Measurements from ENCODE around the gene RTL5. TPM values are rescaled to one million over a fixed set of nuclear protein-coding genes. Genes with fewer than 3 reads are reported as not detected.

The RTL5 gene
- polyA plus RNA-seq, 1 donor, result 6.9 TPM

DNA sequence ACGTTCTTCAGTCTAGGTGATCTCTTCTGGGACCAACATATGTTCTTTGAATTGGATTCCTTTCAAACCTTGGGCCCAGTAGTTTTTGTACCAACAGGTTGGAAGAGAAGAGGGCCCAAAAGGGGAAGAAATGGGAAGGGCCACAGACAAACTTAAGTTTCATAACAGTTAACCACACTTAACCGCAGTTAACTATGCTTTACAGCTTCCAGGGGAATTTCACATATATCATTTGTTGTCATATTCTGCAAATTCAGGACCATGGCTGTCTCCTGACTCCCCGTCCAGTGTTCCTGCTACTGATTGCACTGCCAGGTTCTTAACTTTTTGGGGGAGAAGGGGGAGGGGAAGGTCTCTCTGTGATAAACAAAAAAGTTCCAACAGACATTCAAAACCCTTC lies 34.6 kb downstream of the RTL5 start:
- Histone ChIP-seq H3K4me1 (ENCODE audit: control insufficient read depth, insufficient read depth, low read length) (peaks cover under 1% of the 10 kb centered on the region), H3K27ac (ENCODE audit: low read length) (no peak overlapping the region), H3K4me3 (ENCODE audit: low read length) (no peak overlapping the region), H3K36me3 (ENCODE audit: control insufficient read depth, insufficient read depth, low read length) (no peaks in the 10 kb centered on the region), H3K27me3 (ENCODE audit: control insufficient read depth, insufficient read depth, low read length) (no peaks in the 10 kb centered on the region), H3K9me3 (ENCODE audit: control insufficient read depth, low read depth, low read length) (no peaks in the 10 kb centered on the region)
- no CpG with 5 or more reads among the region's 3 CpGs for WGBS (ENCODE audit: insufficient coverage, low lambda C conversion rate)
- no peak for DNase-seq

DNA sequence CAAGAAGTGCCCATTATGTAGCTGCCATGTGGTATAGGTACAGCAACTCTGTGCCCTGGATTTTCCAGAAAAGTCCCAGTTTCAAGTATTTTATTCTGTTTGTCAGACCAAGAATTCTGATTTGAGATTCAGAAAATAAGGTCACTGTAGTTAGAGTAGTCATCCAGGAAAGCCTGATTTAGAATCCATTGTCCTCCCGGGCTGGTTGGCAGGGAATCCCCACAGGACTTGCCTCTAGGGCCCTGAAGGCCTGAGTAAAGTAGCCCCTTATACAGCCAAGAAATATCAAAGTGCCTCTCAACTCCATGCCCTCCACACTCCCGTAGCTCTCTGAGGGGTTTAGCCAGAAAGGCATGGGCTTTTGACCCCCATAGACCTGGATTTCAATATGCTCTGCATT lies 36.3 kb downstream of the RTL5 start:
- H3K4me1 ChIP-seq (ENCODE audit: control insufficient read depth, insufficient read depth, low read length), result no peaks in the 10 kb centered on the region
- no peaks in the 10 kb centered on the region for H3K27me3 ChIP-seq (ENCODE audit: control insufficient read depth, insufficient read depth, low read length)
- H3K9me3 ChIP-seq (ENCODE audit: control insufficient read depth, low read depth, low read length), result no peaks in the 10 kb centered on the region
- DNase-seq, result no peak
- H3K27ac ChIP-seq (ENCODE audit: low read length), result no peak overlapping the region
- H3K4me3 ChIP-seq (ENCODE audit: low read length), result no peak overlapping the region
- WGBS (ENCODE audit: insufficient coverage, low lambda C conversion rate), result no CpG with 5 or more reads among the region's 2 CpGs
- no peaks in the 10 kb centered on the region for H3K36me3 ChIP-seq (ENCODE audit: control insufficient read depth, insufficient read depth, low read length)

- no peak overlapping the region for H3K27ac ChIP-seq (ENCODE audit: low read length)
- no peaks in the 10 kb centered on the region for H3K27me3 ChIP-seq (ENCODE audit: control insufficient read depth, insufficient read depth, low read length)
- H3K36me3 ChIP-seq (ENCODE audit: control insufficient read depth, insufficient read depth, low read length), result no peaks in the 10 kb centered on the region
- no peaks in the 10 kb centered on the region for H3K9me3 ChIP-seq (ENCODE audit: control insufficient read depth, low read depth, low read length)
- WGBS (ENCODE audit: insufficient coverage, low lambda C conversion rate), result 14% methylated on average over 1 of the region's 4 CpGs
- peak; percentile 58 to 66 for DNase-seq
- no peak overlapping the region for H3K4me3 ChIP-seq (ENCODE audit: low read length)
- no peaks in the 10 kb centered on the region for H3K4me1 ChIP-seq (ENCODE audit: control insufficient read depth, insufficient read depth, low read length)
Observed at GRCh38 chrX:72094894-72095293, 36.8 kb downstream of the RTL5 start.

DNA sequence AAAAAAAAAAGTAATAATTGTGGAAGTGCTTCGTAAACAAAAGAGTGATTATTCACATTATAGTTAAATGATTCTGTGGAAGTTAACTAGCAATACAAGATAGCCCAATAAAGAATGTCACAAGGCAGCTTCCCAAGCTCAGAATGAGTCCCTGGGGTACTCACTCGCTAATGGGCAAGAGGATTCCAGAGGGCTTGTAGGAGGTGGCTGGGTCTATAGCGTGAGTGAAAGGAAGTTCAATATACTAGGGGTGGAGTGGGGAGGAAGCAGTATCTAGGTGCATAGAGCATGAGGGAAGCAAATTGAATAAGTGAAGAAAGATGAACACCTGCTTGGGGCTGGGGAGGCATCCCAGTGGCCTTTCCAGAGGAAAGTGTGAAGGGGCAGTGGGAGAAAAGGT lies 42.5 kb downstream of the RTL5 start:
- H3K36me3 ChIP-seq (ENCODE audit: control insufficient read depth, insufficient read depth, low read length), result no peaks in the 10 kb centered on the region
- H3K9me3 ChIP-seq (ENCODE audit: control insufficient read depth, low read depth, low read length), result no peaks in the 10 kb centered on the region
- no peaks in the 10 kb centered on the region for H3K4me1 ChIP-seq (ENCODE audit: control insufficient read depth, insufficient read depth, low read length)
- WGBS (ENCODE audit: insufficient coverage, low lambda C conversion rate), result no CpG with 5 or more reads among the region's 3 CpGs
- no peak overlapping the region for H3K27ac ChIP-seq (ENCODE audit: low read length)
- no peak overlapping the region for H3K4me3 ChIP-seq (ENCODE audit: low read length)
- H3K27me3 ChIP-seq (ENCODE audit: control insufficient read depth, insufficient read depth, low read length), result no peaks in the 10 kb centered on the region
- DNase-seq, result no peak

DNA sequence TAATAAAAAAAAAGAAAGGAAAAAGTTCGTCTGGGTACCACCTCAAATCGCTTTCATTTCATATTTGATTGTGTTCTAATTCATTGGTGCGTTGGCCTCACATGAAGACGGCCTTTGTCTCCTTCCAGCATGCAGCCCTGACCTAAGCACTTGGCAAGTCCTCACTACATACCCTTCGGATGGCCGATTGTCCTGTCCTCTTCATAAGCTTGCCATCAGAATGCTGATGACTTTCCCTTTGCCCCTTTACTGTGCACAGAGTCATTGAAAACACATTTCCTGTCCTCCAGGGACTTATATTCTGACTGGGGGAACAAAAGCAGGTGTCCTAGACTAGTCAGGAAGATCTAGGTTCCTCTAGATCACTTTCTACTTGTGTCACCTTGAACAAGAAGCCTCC lies 43.0 kb downstream of the RTL5 start:
- no peak overlapping the region for H3K27ac ChIP-seq (ENCODE audit: low read length)
- no CpG with 5 or more reads among the region's 6 CpGs for whole genome bisulfite sequencing (ENCODE audit: insufficient coverage, low lambda C conversion rate)
- H3K4me1 ChIP-seq (ENCODE audit: control insufficient read depth, insufficient read depth, low read length), result no peaks in the 10 kb centered on the region
- H3K27me3 ChIP-seq (ENCODE audit: control insufficient read depth, insufficient read depth, low read length), result no peaks in the 10 kb centered on the region
- no peak for DNase-seq
- no peaks in the 10 kb centered on the region for H3K9me3 ChIP-seq (ENCODE audit: control insufficient read depth, low read depth, low read length)
- H3K36me3 ChIP-seq (ENCODE audit: control insufficient read depth, insufficient read depth, low read length), result no peaks in the 10 kb centered on the region
- H3K4me3 ChIP-seq (ENCODE audit: low read length), result no peak overlapping the region

DNA sequence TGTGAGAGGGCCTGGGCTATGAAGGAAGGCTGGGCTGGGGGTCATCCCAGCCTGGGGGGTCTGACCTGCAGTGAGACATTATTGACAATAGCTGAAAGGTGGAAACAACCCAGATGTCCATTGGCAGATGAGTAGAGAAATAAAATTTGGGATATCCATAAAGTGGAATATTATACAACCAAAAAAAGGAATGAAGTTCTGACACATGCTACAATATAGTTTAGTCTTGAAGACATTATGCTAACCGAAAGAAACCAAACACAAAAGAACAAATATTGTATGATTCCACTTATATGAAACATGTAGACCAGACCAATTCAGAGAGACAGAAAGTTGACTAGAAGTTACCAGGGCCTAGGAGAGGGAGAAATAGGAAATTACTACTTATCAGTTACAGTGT lies 44.7 kb downstream of the RTL5 start:
- Histone ChIP-seq H3K27me3 (ENCODE audit: control insufficient read depth, insufficient read depth, low read length) (no peaks in the 10 kb centered on the region), H3K9me3 (ENCODE audit: control insufficient read depth, low read depth, low read length) (no peaks in the 10 kb centered on the region), H3K36me3 (ENCODE audit: control insufficient read depth, insufficient read depth, low read length) (no peaks in the 10 kb centered on the region), H3K27ac (ENCODE audit: low read length) (no peak overlapping the region), H3K4me1 (ENCODE audit: control insufficient read depth, insufficient read depth, low read length) (peaks cover 5% of the 10 kb centered on the region), H3K4me3 (ENCODE audit: low read length) (no peak overlapping the region)
- WGBS (ENCODE audit: insufficient coverage, low lambda C conversion rate), result no CpG with 5 or more reads among the region's 1 CpG
- DNase-seq, result no peak

DNA sequence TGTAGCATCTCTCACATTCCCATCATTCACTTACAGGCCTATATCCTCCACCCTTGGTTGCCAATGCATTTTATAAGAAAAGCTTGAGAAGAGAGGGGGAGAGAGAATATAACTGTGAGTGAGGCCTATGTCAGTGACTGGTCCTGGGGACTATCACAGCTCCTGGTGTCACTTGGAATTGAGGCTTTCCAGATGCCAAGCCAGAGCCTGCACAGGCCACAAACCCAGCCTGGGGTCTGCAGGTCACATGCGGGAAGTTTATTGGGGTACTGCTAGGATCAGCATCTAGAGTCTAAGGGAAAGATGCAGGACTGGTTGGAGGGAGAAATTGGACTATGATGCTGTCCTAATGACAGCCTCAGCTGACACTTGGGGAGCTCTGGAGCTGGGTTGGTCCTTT lies 47.6 kb downstream of the RTL5 start:
- no peaks in the 10 kb centered on the region for H3K9me3 ChIP-seq (ENCODE audit: control insufficient read depth, low read depth, low read length)
- DNase-seq, result no peak
- no peak overlapping the region for H3K4me3 ChIP-seq (ENCODE audit: low read length)
- H3K4me1 ChIP-seq (ENCODE audit: control insufficient read depth, insufficient read depth, low read length), result peaks cover 11% of the 10 kb centered on the region
- no peaks in the 10 kb centered on the region for H3K36me3 ChIP-seq (ENCODE audit: control insufficient read depth, insufficient read depth, low read length)
- H3K27ac ChIP-seq (ENCODE audit: low read length), result no peak overlapping the region
- no CpG with 5 or more reads among the region's 1 CpG for WGBS (ENCODE audit: insufficient coverage, low lambda C conversion rate)
- no peaks in the 10 kb centered on the region for H3K27me3 ChIP-seq (ENCODE audit: control insufficient read depth, insufficient read depth, low read length)

DNA sequence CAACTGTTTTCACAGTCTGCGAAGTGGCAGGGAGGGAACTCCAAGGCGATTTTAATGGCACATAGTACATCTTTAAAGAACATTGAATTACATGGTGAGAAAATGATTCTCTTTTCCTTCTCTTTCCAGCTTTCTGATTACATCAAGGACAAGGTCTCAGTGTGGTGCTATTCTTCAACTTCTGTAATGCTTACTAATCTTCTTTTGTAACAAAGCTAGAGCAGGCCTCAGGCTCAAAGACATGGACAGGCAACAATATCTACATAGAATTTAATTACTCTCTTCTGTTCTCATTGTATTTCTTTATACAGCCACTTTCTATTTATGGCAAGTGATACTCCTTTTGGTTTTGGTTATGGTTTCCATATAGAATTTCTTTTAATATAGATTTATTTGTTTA lies 48.4 kb downstream of the RTL5 start:
- Histone ChIP-seq H3K9me3 (ENCODE audit: control insufficient read depth, low read depth, low read length) (no peaks in the 10 kb centered on the region), H3K4me3 (ENCODE audit: low read length) (no peak overlapping the region), H3K27me3 (ENCODE audit: control insufficient read depth, insufficient read depth, low read length) (no peaks in the 10 kb centered on the region), H3K27ac (ENCODE audit: low read length) (no peak overlapping the region), H3K4me1 (ENCODE audit: control insufficient read depth, insufficient read depth, low read length) (peaks cover 11% of the 10 kb centered on the region), H3K36me3 (ENCODE audit: control insufficient read depth, insufficient read depth, low read length) (no peaks in the 10 kb centered on the region)
- WGBS (ENCODE audit: insufficient coverage, low lambda C conversion rate), result no CpG with 5 or more reads among the region's 2 CpGs
- no peak for DNase-seq

- Histone ChIP-seq H3K4me3 (ENCODE audit: low read length) (no peak overlapping the region), H3K4me1 (ENCODE audit: control insufficient read depth, insufficient read depth, low read length) (peaks cover 11% of the 10 kb centered on the region), H3K36me3 (ENCODE audit: control insufficient read depth, insufficient read depth, low read length) (no peaks in the 10 kb centered on the region), H3K9me3 (ENCODE audit: control insufficient read depth, low read depth, low read length) (no peaks in the 10 kb centered on the region), H3K27ac (ENCODE audit: low read length) (no peak overlapping the region), H3K27me3 (ENCODE audit: control insufficient read depth, insufficient read depth, low read length) (no peaks in the 10 kb centered on the region)
- WGBS (ENCODE audit: insufficient coverage, low lambda C conversion rate), result no CpG with 5 or more reads among the region's 12 CpGs
- DNase-seq, result no peak
Observed at GRCh38 chrX:72081605-72082320, 50.0 kb downstream of the RTL5 start.

DNA sequence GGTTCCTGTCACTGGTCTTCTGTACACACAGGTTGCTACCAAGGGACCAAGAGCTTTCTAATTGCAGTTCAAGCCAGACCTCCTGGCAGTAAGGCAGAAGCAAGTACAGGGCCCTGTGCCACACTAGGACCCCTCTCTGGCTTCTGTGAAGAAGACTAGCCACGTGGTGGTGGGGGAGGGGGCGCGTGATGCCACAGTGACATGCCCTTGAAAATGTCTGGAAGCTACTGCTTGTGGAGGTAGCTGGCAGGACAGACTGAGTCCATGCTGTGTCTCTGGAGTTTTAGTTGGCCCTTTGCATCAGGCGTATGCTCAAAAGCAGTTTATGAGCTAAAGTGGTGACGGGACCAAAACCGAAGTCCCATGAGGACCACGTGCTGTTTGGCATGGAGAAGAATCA lies 50.9 kb downstream of the RTL5 start:
- no CpG with 5 or more reads among the region's 7 CpGs for WGBS (ENCODE audit: insufficient coverage, low lambda C conversion rate)
- Histone ChIP-seq H3K9me3 (ENCODE audit: control insufficient read depth, low read depth, low read length) (no peaks in the 10 kb centered on the region), H3K4me3 (ENCODE audit: low read length) (no peak overlapping the region), H3K27me3 (ENCODE audit: control insufficient read depth, insufficient read depth, low read length) (no peaks in the 10 kb centered on the region), H3K27ac (ENCODE audit: low read length) (no peak overlapping the region), H3K4me1 (ENCODE audit: control insufficient read depth, insufficient read depth, low read length) (peaks cover 11% of the 10 kb centered on the region), H3K36me3 (ENCODE audit: control insufficient read depth, insufficient read depth, low read length) (no peaks in the 10 kb centered on the region)
- no peak for DNase-seq

- Histone ChIP-seq H3K4me3 (ENCODE audit: low read length) (no peak overlapping the region), H3K9me3 (ENCODE audit: control insufficient read depth, low read depth, low read length) (no peaks in the 10 kb centered on the region), H3K36me3 (ENCODE audit: control insufficient read depth, insufficient read depth, low read length) (no peaks in the 10 kb centered on the region), H3K27ac (ENCODE audit: low read length) (no peak overlapping the region), H3K4me1 (ENCODE audit: control insufficient read depth, insufficient read depth, low read length) (peaks cover 11% of the 10 kb centered on the region), H3K27me3 (ENCODE audit: control insufficient read depth, insufficient read depth, low read length) (no peaks in the 10 kb centered on the region)
- no peak for DNase-seq
- no CpG with 5 or more reads among the region's 7 CpGs for WGBS (ENCODE audit: insufficient coverage, low lambda C conversion rate)
Observed at GRCh38 chrX:72080150-72080549, 51.6 kb downstream of the RTL5 start.

All from large intestine (tissue), 3 donors.